TTC549 (cell line): ENCODE data around the gene PTGR2.
"Not testable (repeated sequence)": the region's sequence is repeated elsewhere in the genome, so short reads cannot be mapped to it uniquely, and the experiment has no call there.

Source experiments
- FAIRE-seq: peaks from 2 replicates; lab custom pipeline; 2012; peaks lifted over from hg19 to GRCh38; lab: Jason Lieb, UNC

Gene PTGR2

DNA sequence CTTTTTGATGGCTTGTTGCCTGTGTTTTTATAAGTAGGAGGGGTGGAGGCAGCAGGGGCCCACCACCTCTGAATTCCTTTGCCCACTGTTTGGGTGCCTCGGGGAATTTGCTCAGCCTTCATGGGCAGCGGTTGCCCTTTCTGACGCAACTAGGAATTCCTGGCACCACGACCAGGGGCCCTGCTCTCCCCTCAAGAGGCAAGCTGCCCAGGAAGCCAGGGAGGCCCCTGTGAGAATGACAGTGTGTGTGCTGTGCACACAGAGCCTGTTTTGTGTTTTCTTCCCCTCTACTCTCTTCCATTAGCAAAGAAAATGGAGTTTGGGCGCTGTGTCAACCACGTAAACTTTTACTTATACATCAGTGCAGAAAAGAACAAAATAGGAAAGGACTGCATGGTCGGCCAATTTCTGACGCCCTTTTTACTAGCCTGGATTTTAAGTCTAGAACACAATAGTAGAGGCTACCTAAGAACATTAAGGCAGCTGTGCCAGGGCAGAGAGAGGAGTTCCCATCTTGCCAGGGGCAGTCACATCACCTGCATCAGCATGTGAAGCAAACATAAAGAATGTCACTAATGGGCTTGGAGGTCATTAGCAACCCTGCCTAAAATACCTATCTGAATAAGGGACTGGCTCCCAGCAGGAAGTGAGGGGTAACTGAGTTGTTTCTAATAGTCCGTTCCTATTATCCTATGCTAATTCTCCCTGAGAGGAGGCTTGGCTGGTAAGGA is 17.9 kb upstream of the PTGR2 start:
- no peak for FAIRE-seq

DNA sequence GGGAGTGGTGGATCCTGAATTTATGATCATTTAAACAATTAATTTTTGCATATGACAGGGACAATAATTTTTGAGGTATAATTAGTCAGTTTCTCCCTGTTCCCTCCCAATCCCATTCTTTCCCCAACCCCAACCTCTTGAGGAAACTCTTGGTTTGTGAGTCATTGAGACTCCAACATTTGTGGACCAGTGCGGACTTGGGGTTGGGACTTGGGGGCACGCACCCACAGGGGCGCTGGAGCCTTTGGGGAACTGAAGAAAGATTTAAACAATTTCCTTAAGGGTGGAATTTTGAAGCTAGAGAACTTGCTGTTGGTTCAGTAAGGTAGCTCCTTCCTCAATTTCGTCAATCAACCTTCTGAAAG is 17.4 kb upstream of the PTGR2 start:
- FAIRE-seq: no peak

DNA sequence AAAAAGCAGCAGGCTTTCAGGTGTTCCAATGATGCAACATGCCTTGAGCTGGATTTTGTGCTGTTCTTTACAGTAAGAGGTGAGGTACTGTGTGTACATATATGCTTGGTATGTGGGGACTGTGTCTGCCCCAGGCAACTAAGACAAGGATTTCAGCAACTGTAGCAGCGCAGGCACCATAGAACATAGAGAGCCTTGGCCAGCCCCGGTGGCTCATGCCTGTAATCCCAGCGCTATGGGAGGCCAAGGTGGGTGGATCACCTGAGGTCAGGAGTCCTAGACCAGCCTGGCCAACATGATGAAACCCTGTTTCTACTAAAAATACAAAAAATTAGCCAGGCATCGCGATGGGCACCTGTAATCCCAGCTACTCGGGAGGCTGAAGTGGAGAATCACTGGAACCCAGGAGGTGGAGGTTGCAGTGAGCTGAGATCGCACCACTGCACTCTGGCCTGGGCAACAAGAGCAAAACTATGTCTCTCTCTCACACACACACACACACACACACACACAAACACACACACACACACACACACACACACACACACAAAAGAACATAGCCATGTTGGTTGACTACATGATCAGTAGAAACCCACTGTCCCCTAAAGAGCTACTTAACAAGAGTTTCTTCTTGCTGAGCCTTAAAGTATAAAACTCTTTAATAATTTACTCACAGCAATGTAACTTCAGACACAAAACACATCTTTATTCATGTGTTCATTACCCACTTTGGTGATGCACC is 13.2 kb upstream of the PTGR2 start:
- FAIRE-seq: not testable (repeated sequence)

DNA sequence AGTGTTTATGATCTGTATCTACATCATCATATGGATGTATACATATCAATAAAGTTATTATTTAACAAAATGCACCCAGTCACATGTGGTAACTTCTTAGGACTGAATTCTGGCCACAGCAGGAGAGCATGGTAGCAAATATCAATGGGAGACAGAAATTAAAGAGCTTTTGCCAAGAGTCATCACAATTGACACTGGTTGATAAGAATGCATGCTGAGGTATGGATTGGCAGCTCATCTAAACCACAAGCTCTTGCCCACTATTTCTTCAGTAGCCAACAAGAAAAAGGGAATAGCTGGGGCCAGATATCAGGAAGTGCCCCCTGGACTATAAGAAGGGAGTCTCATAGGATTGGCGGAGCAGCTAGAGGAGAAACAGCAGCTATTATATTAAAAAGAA is 9.4 kb upstream of the PTGR2 start:
- FAIRE-seq: no peak

DNA sequence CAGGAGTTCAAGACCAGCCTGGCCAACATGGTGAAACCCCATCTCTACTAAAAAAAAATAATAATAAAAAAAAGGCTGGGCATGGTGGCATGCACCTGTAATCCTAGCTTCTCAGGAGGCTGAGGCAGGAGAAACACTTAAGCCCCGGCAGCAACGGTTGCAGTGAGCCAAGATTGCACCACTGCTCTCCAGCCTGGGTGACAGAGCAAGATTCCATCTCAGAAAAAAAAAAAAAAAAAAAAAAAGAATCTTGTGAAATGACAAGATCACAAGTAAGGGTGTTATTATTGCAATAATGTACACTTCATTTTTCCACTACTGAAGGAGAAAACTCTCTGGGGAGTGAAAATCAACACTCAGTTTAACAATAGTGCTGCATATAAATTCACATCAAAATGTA is 8.8 kb upstream of the PTGR2 start:
- no peak for FAIRE-seq

DNA sequence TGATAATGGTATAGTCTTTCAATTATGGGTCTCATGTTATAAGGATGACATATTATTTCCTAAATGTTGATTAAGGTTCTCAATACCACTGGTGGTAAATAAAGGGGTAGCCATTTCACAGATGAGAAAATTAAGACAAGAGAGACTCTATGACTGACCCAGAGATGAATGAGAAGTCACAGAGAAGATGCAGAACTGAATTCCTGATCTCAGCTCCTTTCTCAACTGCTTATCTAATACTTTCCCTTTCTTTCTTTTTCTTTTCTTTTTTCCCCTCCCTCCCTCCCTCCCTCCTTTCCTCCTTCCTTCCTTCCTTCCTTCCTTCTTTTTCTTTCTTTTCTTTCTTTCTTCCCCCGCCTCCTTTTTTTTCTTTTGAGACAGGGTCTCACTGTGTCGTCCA is 8.3 kb upstream of the PTGR2 start:
- no peak for FAIRE-seq

DNA sequence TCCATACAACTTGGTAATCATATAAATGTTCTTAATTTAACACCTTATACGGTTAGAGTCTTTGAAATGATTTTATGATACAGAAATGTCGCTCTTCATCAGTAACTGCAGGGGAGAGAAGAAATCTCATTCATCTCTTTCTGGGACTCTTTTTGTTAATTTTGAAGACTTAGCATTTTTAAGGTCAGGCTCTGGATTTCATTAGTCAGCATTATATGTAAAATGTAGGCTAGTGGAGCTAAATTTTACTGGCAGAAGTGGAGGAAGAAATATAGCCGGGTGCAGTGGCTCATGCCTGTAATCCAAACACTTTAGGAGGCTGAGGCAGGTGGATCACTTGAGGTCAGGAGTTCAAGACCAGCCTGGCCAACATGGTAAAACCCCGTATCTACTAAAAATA is 4.7 kb upstream of the PTGR2 start:
- no peak for FAIRE-seq

DNA sequence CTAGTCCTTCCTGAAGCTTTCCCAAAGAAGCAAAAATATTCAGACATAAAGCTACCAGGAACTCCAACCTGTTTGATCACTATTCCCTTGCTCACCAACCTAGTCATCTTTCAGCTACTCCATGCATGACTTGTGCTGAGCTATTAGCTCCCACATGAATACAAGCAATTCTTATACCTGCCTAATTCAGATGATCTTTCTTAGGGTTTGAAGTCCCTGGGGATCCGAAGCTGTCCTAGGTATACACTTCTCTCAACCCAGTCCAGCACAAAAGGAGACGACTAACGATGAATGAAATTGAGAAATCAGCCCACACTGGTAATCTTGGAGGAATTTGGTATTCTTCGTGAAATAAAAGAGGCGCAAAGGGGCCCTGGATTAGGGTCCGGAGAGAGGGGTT is 631 bp upstream of the PTGR2 start:
- FAIRE-seq: no peak

DNA sequence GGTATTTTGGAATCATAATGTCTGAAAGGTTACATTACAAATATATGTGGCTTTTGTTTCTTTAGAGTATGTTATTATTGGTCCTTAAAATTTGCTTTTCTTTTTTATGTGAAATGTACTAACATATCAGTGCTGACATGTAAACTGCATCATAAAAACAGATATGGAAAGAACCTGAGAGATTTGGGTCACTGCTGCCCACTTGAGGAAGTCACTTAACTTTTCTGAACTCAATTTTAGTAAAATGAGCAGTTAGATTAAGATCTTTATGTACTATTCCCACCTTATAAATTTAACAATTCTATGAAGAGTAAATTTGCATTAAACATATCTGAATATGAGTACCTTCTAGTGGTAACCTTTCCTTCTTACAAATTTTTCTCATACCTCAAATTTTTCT is 7.5 kb downstream of the PTGR2 start:
- FAIRE-seq: no peak

DNA sequence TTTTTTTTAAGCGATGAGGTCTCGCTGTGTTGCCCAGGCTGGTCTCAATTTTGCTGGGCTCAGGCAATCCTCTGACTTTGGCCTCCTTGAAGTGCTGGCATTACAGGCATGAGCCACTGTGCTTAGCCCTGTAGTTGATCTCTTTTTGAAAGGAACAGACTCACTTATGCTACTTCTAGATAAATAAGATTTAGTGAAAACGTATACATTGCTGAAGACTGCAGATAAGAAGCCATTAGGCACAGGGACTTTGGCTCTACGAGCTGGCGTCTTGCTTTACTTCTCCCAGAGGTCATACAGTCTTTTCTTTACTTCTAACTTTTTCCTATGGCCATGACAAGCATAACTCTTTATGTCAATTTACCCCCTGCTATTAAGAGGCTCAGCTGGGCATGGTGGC is 9.4 kb downstream of the PTGR2 start:
- no peak for FAIRE-seq

DNA sequence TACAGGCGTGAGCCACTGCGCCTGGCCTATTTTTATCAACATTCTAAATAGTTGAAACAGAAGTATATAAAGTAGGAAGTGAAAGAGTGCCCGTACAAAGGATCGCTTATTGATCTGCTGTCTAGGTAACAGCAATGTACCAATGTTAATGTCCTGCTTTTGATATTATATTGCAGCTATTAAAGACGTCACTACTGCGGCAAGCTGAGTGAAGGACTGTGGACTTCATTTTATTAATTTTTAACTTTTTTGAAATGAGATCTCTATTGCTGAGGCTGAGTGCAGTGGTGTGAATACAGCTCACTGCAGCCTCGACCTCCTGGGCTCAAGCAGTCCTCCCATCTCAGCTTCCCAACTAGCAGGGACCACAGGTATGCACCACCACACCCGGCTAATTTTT is 10.8 kb downstream of the PTGR2 start:
- FAIRE-seq: no peak

DNA sequence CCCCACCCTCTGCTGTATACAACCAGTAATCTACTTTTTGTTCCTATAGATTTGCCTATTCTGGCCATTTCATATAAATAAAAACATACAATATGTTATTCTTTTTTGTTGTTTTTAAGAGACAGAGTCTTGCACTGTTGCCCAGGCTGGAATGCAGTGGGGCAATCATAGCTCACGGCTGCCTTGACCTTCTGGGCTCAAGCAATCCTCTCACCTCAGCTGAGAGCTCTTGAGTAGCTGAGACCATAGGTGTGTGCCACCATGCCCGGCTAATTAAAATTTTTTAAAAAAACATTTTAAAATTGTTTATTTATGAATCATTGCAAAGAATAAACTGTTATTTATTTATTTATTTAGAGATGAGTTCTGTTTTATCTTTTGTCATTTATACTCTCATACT is 11.6 kb downstream of the PTGR2 start:
- no peak for FAIRE-seq

DNA sequence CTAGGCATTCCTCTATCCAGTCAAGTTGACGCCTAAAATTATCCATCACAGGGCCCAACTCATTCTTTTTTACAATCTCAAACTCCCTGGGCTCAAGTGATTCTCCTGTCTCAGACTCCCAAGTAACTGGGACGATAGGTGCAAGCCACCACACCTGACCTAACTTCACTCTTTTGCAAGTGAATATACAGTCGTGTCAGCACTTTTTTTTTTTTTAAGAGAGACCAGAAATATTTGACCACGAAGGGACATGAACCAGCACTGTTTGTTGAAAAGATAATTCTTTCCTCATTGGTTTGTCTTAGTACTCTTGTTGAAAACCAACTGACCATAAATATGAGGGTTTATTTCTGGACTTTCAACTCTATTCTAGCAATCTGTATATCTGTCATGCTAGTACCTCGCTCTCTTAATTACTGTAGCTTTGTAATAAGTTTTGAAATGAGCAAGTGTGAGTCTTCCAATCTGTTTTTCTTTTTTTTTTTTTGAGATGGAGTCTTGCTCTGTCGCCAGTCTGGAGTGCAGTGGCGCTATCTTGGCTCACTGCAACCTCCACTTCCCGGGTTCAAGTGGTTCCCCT is 14.0 kb downstream of the PTGR2 start:
- FAIRE-seq: no peak

DNA sequence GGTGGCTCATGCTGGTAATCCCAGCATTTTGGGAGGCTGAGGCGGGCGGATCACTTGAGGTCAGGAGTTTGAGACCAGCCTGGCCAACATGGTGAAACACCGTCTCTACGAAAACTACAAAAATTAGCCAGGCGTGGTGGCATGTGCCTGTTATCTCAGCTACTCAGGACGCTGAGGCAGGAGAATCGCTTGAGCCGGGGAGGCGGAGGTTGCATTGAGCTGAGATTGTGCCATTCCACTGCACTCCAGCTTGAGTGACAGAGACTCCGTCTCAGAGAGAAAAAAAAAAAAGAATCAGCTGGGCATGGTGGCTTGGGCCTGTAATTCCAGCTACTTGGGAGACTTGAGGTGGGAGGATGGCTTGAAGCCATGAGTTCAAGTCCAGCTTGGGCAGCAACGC is 18.1 kb downstream of the PTGR2 start:
- not testable (repeated sequence) for FAIRE-seq

DNA sequence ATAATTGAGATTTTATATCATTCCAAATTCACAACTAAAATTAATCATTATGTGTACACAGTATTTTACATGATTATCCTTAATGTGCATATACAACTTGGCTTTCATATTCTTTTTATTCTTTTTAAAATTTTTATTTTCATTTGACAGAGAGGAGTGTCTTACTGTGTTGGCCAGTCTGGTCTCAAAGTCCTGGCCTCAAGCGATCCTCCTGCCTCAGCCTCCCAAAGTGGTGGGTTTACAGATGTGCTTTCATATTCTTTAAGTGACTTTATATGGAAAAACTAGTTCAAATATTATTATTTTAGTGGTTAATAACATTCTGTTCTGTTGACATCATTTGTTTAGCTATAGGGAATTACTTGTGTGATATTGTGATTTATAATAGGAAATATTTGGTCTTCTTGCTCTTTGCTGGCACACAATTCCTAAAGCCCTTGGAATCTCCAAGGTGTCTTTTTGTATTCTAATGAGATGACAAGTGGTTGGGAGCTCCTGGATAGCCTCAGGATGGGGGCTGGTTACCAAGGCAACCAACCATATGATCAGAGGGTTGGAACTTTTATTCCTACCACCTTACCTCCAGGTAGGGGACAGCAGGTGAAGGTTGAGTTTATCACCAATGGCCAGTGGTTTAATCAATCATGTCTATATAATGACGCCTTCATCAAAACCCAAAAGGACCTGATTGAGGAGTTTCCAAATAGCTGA is 19.0 kb downstream of the PTGR2 start:
- no peak for FAIRE-seq

DNA sequence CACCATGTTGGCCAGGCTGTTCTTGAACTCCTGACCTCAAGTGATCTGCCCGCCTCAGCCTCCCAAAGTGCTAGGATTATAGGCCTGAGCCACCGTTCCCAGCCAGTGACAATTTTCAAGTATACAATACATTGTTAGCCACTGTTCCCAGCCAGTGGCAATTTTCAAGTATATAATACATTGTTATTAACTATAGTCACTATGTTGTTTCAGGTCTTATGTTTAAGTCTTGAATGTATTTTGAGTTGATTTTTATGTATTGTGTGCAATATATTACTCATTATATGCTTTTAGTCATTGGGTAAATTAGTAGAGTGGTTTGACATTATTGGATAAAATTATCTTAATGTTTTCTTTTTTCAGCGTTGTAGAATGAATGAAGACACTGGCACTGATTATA is 22.0 kb downstream of the PTGR2 start:
- FAIRE-seq: no peak

DNA sequence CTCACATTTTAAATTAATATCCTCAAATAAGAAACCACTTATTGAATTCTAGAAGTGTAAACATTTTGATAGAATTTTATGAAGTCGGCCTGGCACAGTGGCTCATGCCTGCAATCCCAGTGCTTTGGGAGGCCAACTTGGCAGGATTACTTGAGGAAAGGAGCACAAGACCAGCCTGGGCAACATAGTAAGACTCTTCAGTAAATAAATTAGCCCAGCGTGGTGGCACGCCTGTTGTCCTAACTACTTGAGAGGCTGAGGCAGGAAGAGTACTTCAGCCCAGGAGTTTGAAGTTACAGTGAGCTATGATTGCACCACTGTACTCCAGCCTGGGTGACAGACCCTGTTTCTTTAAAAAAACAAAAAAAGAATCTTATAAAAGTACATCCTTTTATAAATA is 26.2 kb downstream of the PTGR2 start:
- no peak for FAIRE-seq

DNA sequence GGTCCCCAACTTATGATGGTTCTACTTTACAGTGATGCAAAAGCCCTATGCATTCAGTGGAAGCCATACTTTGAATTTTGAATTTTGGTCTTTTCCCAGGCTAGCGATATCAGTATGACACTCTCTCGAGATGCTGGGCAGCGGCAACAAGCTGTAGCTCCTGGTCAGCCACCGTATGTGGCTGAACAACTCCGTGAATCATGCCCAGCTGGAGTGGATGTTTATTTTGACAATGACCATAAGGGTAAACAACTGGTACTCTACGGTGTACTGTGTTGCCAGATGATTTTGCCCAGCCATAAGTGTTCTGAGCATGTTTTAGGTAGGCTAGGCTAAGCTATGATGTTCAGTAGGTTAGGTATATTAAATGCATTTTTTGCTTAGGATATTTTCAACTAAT is 26.8 kb downstream of the PTGR2 start:
- FAIRE-seq: no peak

DNA sequence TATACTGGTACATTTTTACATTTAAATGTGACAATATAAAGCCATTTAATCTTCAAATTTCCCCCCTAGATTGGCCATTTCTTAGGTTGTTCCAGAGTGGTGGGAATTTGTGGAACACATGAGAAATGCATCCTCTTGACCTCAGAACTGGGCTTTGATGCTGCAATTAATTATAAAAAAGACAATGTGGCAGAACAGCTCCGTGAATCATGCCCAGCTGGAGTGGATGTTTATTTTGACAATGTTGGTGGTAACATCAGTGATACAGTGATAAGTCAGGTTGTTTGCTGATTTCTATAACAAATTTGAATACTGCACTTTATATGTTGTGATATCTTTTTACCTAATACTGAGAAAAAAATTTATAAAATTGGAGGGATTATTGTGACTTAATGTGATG is 27.4 kb downstream of the PTGR2 start:
- FAIRE-seq: no peak

DNA sequence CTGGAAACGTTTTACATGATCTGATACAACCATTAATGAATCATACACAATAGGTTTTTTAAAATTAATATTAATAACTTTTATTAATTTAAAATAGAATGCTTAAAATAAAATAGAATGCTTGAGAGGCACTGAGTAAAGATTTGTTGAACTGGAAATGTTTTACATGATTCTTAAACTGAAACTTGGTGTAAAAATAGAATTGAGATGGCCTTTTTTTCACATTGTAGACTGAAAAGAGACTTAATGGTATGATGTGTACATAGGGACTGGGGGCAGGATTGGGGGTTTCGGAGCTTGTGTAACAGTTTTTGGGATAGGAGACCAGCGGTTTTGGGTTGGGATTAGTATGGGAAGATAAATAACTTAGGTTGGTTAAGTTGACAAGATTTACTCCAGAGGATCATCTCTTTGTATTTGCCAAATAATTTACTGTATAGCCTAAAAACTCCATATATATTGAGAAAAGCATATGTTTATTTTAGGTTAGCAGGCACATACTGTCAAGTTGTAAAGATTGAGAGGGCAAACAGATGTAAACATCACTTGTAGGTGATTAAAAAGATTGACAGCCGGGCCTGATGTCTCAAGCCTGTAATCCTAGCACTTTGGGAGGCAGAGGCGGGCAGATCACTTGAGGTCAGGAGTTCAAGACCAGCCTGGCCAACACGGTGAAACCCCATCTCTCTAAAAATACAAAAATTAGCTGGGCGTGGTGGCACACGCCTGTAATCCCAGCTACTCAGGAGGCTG is 33.0 kb downstream of the PTGR2 start:
- peak; percentile 52 for FAIRE-seq

DNA sequence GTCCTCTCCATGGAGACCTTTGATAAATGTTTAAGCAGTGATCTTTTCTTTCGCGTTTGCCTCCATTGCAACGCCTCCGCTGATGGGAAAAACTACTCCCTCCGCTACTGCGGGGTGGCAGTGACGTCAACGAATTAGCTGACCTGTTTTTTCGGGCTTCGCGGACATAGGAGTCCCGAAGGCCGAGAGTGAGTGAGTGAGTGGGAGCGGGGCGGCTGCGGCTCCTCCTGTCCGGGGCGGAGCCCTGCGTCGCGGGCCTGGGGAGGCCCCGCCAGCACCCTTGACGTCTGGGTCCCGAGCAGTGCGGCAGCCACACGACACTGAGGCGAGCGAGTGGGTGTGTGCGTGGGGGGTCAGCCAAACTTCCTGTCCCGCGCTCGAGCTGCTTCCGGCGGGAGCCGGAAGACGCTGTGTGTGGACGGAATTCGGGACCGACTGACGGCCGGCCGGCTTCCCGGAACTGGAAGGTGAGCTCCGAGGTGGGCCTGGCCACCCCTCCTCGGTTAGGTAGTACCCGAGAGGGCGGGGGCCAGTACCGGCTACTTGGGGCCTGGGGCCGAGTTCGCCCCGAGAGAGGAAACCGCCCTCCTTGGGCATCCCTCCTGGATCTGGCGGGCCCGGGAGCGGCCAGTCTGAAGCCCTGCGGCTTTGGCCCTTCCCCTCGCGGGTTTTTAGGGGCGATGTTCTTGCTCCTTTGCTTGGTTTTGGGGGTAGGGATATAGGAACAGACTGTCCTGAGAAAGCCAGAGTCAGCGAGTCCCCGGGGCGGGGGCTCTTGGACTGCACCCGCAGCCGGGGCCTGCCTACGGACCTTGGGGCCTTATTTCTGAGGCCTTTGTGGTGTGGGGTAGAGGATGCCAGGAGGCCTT is 35.1 kb downstream of the PTGR2 start, which contains the start of gene ZNF410:
Gene ZNF410, plus strand, starts transcription at position 411 of the 869 bp plus-strand sequence. CDS start 5,317 bp downstream, outside the sequence.
- FAIRE-seq: peak; percentile 79

DNA sequence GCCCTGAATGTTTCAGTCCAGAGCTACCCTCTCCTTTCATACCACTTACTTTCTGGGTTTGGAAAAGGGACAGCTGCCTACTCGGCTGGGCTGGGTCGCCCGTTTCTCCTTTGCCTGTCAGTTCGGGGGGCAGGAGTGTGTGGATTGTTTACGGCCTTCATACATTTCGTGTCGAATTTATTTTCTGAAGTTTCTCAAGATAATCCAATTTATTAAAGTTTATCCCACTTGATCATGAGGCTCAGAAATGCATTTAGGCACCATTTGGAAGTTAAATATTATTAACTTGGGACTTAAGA is 35.6 kb downstream of the PTGR2 start:
- FAIRE-seq: no peak
